Measurements from ENCODE around the gene PHLPP1. TPM values are rescaled to one million over a fixed set of nuclear protein-coding genes. Genes with fewer than 3 reads are reported as not detected.

PHLPP1 gene
- total RNA-seq, 4 donors from 2014 or later, result 17.7 to 29.5 (median 25.5) TPM

- in situ Hi-C loops (cut with MboI; ENCODE audit: low pct_ligation_motif_present in 1 of 4, low pct_unique_long_range_greater_than_20kb in 1 of 4, low sequenced_read_pairs in 3 of 4), result no loop called here
- no peak overlapping the region for H3K4me3 ChIP-seq
- TF ChIP-seq POLR2A (IDR thresholded peaks at IDR 0.05) (no peak), POLR2AphosphoS5 (IDR thresholded peaks at IDR 0.05) (no peak), EP300 (IDR thresholded peaks at IDR 0.05; ENCODE audit: low read depth) (no peak), CTCF (IDR thresholded peaks at IDR 0.05) (no peak)
- H3K27me3 ChIP-seq, result no peaks in the 10 kb centered on the region
- H3K9me3 ChIP-seq, result no peaks in the 10 kb centered on the region
- intact Hi-C loops (cut with DNase I; ENCODE audit: low total_unique reads), result no loop called here
- no peak overlapping the region for H3K27ac ChIP-seq
- DNase-seq, result no peak
- H3K36me3 ChIP-seq, result no peaks in the 10 kb centered on the region
- H3K4me1 ChIP-seq, result peaks cover 5 to 29% (median 9%) of the 10 kb centered on the region in 4 donors
- WGBS, 2 donors (ENCODE audit: low coverage in 1 of 2), result 95 to 100% methylated on average over 1 to 3 of the region's 3 CpGs
Observed at GRCh38 chr18:62781262-62781661, 65.9 kb downstream of the PHLPP1 start.

- in situ Hi-C loops (cut with MboI; ENCODE audit: low pct_ligation_motif_present in 1 of 4, low pct_unique_long_range_greater_than_20kb in 1 of 4, low sequenced_read_pairs in 3 of 4) (no loop called here), intact Hi-C loops (cut with DNase I; ENCODE audit: low total_unique reads) (no loop called here)
- Histone ChIP-seq H3K36me3 (no peaks in the 10 kb centered on the region), H3K4me3 (no peak overlapping the region), H3K9me3 (no peaks in the 10 kb centered on the region), H3K27ac (peak overlapping the region in 1 of 4 donors; percentile 3), H3K4me1 (peaks cover 5 to 33% (median 9%) of the 10 kb centered on the region in 4 donors), H3K27me3 (no peaks in the 10 kb centered on the region)
- TF ChIP-seq EP300 (IDR thresholded peaks at IDR 0.05; ENCODE audit: low read depth) (no peak), CTCF (IDR thresholded peaks at IDR 0.05) (no peak), POLR2A (IDR thresholded peaks at IDR 0.05) (no peak), POLR2AphosphoS5 (IDR thresholded peaks at IDR 0.05) (no peak)
- 73% methylated on average over 2 of the region's 2 CpGs; no CpG with 5 or more reads in 1 of the 2 donors for WGBS, 2 donors (ENCODE audit: low coverage in 1 of 2)
- no peak for DNase-seq
Observed at GRCh38 chr18:62781893-62782292, 66.6 kb downstream of the PHLPP1 start.

- WGBS, 2 donors (ENCODE audit: low coverage in 1 of 2), result 51 to 71% methylated on average over 4 of the region's 4 CpGs
- no peak for DNase-seq
- H3K9me3 ChIP-seq, result no peaks in the 10 kb centered on the region
- no peaks in the 10 kb centered on the region for H3K27me3 ChIP-seq
- in situ Hi-C loops (cut with MboI; ENCODE audit: low pct_ligation_motif_present in 1 of 4, low pct_unique_long_range_greater_than_20kb in 1 of 4, low sequenced_read_pairs in 3 of 4), result no loop called here
- peaks cover 14 to 53% (median 28%) of the 10 kb centered on the region in 4 donors for H3K4me1 ChIP-seq
- TF ChIP-seq POLR2AphosphoS5 (IDR thresholded peaks at IDR 0.05), result no peak
- no peak for TF ChIP-seq CTCF (IDR thresholded peaks at IDR 0.05)
- TF ChIP-seq POLR2A (IDR thresholded peaks at IDR 0.05), result no peak
- no peak for TF ChIP-seq EP300 (IDR thresholded peaks at IDR 0.05; ENCODE audit: low read depth)
- H3K4me3 ChIP-seq, result no peak overlapping the region
- intact Hi-C loops (cut with DNase I; ENCODE audit: low total_unique reads), result no loop called here
- peak overlapping the region; percentile 10 to 24 (median 16) for H3K27ac ChIP-seq
- no peaks in the 10 kb centered on the region for H3K36me3 ChIP-seq
Observed at GRCh38 chr18:62784338-62784965, 69.1 kb downstream of the PHLPP1 start.

GRCh38 chr18:62784966-62785413, 69.6 kb downstream of the PHLPP1 start:
- no peak for DNase-seq
- H3K27ac ChIP-seq, result peak overlapping the region; percentile 10 to 24 (median 18)
- H3K4me1 ChIP-seq, result peaks cover 14 to 59% (median 29%) of the 10 kb centered on the region in 4 donors
- WGBS, 2 donors (ENCODE audit: low coverage in 1 of 2), result 59 to 76% methylated on average over 2 to 3 of the region's 3 CpGs
- no peaks in the 10 kb centered on the region for H3K36me3 ChIP-seq
- H3K4me3 ChIP-seq, result no peak overlapping the region
- TF ChIP-seq POLR2AphosphoS5 (IDR thresholded peaks at IDR 0.05) (peak in 1 of 3 donors; percentile 13), EP300 (IDR thresholded peaks at IDR 0.05; ENCODE audit: low read depth) (no peak)
- H3K27me3 ChIP-seq, result no peaks in the 10 kb centered on the region
- intact Hi-C loops (cut with DNase I; ENCODE audit: low total_unique reads), result loop anchor here (5.0 kb wide), 1 partner anchor 287 kb away; no protein-coding TSS in a partner anchor
- H3K9me3 ChIP-seq, result no peaks in the 10 kb centered on the region
- in situ Hi-C loops (cut with MboI; ENCODE audit: low pct_ligation_motif_present in 1 of 4, low pct_unique_long_range_greater_than_20kb in 1 of 4, low sequenced_read_pairs in 3 of 4), result no loop called here
